ENCODE measurements around the gene FOSL2. TPM values are rescaled to one million over a fixed set of nuclear protein-coding genes. Genes with fewer than 3 reads are reported as not detected.

The FOSL2 gene
- total and polyA plus RNA-seq, 4 donors, result 23.5 to 97.9 (median 68.5) TPM

GRCh38 chr2:28419003-28419402 is 26.3 kb downstream of the FOSL2 start:
- WGBS, 2 donors, result 94% methylated on average over 3 of the region's 3 CpGs
- ATAC-seq (ENCODE audit: insufficient read depth, low FRiP score) (no peak), DNase-seq (no peak)
- Histone ChIP-seq H3K9me3 (ENCODE audit: control insufficient read depth in 4 of 4, insufficient read depth in 3 of 4, low read length in 3 of 4) (no peaks in the 10 kb centered on the region), H3K4me3 (no peak overlapping the region), H3K9ac (ENCODE audit: insufficient read depth in 1 of 2, low read length in 2 of 2) (no peak overlapping the region), H3K27me3 (ENCODE audit: control insufficient read depth in 3 of 3, insufficient read depth in 3 of 3, low read length in 2 of 3) (no peaks in the 10 kb centered on the region), H3K4me1 (ENCODE audit: control insufficient read depth in 5 of 5, insufficient read depth in 5 of 5, low read length in 5 of 5) (peaks cover 0 to 15% (median 4%) of the 10 kb centered on the region in 5 donors), H3K27ac (ENCODE audit: low read depth in 1 of 2, low read length in 1 of 2) (no peak overlapping the region), H3K36me3 (ENCODE audit: control insufficient read depth in 4 of 4, insufficient read depth in 4 of 4, low read length in 4 of 4) (peaks cover 4 to 16% (median 10%) of the 10 kb centered on the region in 4 donors)
- TF ChIP-seq, protein P1, sequence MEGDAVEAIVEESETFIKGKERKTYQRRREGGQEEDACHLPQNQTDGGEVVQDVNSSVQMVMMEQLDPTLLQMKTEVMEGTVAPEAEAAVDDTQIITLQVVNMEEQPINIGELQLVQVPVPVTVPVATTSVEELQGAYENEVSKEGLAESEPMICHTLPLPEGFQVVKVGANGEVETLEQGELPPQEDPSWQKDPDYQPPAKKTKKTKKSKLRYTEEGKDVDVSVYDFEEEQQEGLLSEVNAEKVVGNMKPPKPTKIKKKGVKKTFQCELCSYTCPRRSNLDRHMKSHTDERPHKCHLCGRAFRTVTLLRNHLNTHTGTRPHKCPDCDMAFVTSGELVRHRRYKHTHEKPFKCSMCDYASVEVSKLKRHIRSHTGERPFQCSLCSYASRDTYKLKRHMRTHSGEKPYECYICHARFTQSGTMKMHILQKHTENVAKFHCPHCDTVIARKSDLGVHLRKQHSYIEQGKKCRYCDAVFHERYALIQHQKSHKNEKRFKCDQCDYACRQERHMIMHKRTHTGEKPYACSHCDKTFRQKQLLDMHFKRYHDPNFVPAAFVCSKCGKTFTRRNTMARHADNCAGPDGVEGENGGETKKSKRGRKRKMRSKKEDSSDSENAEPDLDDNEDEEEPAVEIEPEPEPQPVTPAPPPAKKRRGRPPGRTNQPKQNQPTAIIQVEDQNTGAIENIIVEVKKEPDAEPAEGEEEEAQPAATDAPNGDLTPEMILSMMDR (IDR thresholded peaks at IDR 0.05; ENCODE audit: control extremely low read depth, extremely low read depth), result no peak

GRCh38 chr2:28419443-28420270 is 27.0 kb downstream of the FOSL2 start:
- peaks cover 0 to 16% (median 8%) of the 10 kb centered on the region in 5 donors for H3K4me1 ChIP-seq (ENCODE audit: control insufficient read depth in 5 of 5, insufficient read depth in 5 of 5, low read length in 5 of 5)
- no peaks in the 10 kb centered on the region for H3K27me3 ChIP-seq (ENCODE audit: control insufficient read depth in 3 of 3, insufficient read depth in 3 of 3, low read length in 2 of 3)
- H3K9me3 ChIP-seq (ENCODE audit: control insufficient read depth in 4 of 4, insufficient read depth in 3 of 4, low read length in 3 of 4), result no peaks in the 10 kb centered on the region
- H3K4me3 ChIP-seq, result no peak overlapping the region
- peaks cover 4 to 13% (median 7%) of the 10 kb centered on the region in 4 donors for H3K36me3 ChIP-seq (ENCODE audit: control insufficient read depth in 4 of 4, insufficient read depth in 4 of 4, low read length in 4 of 4)
- H3K27ac ChIP-seq (ENCODE audit: low read depth in 1 of 2, low read length in 1 of 2), result no peak overlapping the region
- TF ChIP-seq, protein P1 (IDR thresholded peaks at IDR 0.05; ENCODE audit: control extremely low read depth, extremely low read depth), result no peak
- H3K9ac ChIP-seq (ENCODE audit: insufficient read depth in 1 of 2, low read length in 2 of 2), result no peak overlapping the region
- peak; percentile 44 to 67 (median 52) for DNase-seq
- 75 to 85% methylated on average over 7 of the region's 7 CpGs for WGBS, 2 donors
- no peak for ATAC-seq (ENCODE audit: insufficient read depth, low FRiP score)

DNA sequence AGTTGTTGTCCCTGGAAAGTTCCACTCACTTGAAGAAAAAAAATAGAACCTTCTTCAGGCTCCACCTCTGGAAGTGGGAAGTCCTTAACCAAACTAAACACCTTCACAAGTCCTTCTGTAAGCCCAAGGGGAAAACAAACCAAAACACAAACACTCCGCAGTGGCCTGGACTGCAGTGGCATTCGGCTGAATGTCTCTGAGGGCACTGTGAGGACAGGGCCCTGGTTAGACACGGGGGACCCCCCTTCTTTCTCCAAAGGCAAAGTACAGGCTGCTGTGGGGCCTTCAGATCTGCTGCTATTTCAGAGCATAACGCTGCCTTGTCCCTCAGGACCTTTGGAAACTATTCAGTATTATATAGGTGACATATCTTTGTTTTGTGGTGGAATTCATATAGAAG is 28.1 kb downstream of the FOSL2 start:
- peaks cover under 1 to 5% (median 2%) of the 10 kb centered on the region in 4 donors for H3K36me3 ChIP-seq (ENCODE audit: control insufficient read depth in 4 of 4, insufficient read depth in 4 of 4, low read length in 4 of 4)
- no peak overlapping the region for H3K27ac ChIP-seq (ENCODE audit: low read depth in 1 of 2, low read length in 1 of 2)
- no peak overlapping the region for H3K9ac ChIP-seq (ENCODE audit: insufficient read depth in 1 of 2, low read length in 2 of 2)
- no peak overlapping the region for H3K4me3 ChIP-seq
- no peaks in the 10 kb centered on the region for H3K27me3 ChIP-seq (ENCODE audit: control insufficient read depth in 3 of 3, insufficient read depth in 3 of 3, low read length in 2 of 3)
- whole genome bisulfite sequencing, 2 donors, result 69 to 78% methylated on average over 4 of the region's 4 CpGs
- DNase-seq (no peak), ATAC-seq (ENCODE audit: insufficient read depth, low FRiP score) (no peak)
- TF ChIP-seq, protein P1 (IDR thresholded peaks at IDR 0.05; ENCODE audit: control extremely low read depth, extremely low read depth), result no peak
- peaks cover 0 to 12% (median 8%) of the 10 kb centered on the region in 5 donors for H3K4me1 ChIP-seq (ENCODE audit: control insufficient read depth in 5 of 5, insufficient read depth in 5 of 5, low read length in 5 of 5)
- no peaks in the 10 kb centered on the region for H3K9me3 ChIP-seq (ENCODE audit: control insufficient read depth in 4 of 4, insufficient read depth in 3 of 4, low read length in 3 of 4)
